AG04450 (cell line): Measurements from ENCODE around the gene DYNAP. TPM values are rescaled to one million over a fixed set of nuclear protein-coding genes. Genes with fewer than 3 reads are reported as not detected.

ENCODE experiments used
- CTCF ChIA-PET: fragments of 300-600, 350-600 bp; formaldehyde crosslinking; extraction: SDS; loops from one replicate; lab custom pipeline; 2022; ENCODE audit warnings: antibody characterized with exemption, inconsistent platforms; lab: Charles Lee
- POLR2A ChIA-PET: fragments of 350-600 bp; formaldehyde crosslinking; extraction: SDS; loops from one replicate; lab custom pipeline; 2021; ENCODE audit warnings: antibody characterized with exemption, inconsistent platforms; lab: Yijun Ruan, JAX
- DNase-seq: peaks from one replicate; pipeline ENCODE4 v3.0.0-alpha.2; 2011; ENCODE audit warnings: low read depth, low spot score
- H3K27ac ChIP-seq: one replicate; pipeline ENCODE4 v1.5.1; 2012; ENCODE audit warnings: low read depth, low read length, control low read depth
- H3K27me3 ChIP-seq: one replicate; pipeline ENCODE4 v1.6.0; 2012; ENCODE audit warnings: low read length; ENCODE audit not compliant: control insufficient read depth, insufficient read depth
- H3K4me3 ChIP-seq: 2 replicates; pipeline ENCODE4 v1.5.1; 2011; ENCODE audit warnings: mild to moderate bottlenecking, low read depth, low read length, control low read depth
- H3K9me3 ChIP-seq: 2 replicates; pipeline ENCODE4 v1.5.1; 2012; ENCODE audit warnings: low read length; ENCODE audit not compliant: control insufficient read depth, insufficient read depth
- polyA minus RNA-seq: library from RNA; depleted of rRNA, polyadenylated mRNA; stranded (reverse); fragments of >200 nt; gene quantifications from 2 replicates; pipeline ENCODE4 v1.2.3, GENCODE V29; 2011; rRNA and poly(A)+ RNA removed
- polyA plus RNA-seq: library from polyadenylated mRNA; depleted of rRNA; stranded (reverse); fragments of >200 nt; gene quantifications from 2 replicates; pipeline ENCODE4 v1.2.3, GENCODE V29; 2011; rRNA removed
- TF ChIP-seq, protein P1 (sequence below): IDR thresholded peaks from 2 replicates; pipeline ENCODE4 v1.5.1; 2011; ENCODE audit warnings: low read depth, low read length, control low read depth, inconsistent platforms

Gene DYNAP, protein sequence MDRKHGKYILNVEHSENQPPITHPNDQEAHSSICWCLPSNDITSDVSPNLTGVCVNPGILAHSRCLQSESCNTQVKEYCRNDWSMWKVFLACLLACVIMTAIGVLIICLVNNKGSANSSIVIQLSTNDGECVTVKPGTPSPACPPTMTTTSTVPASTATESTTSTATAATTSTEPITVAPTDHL
- not detected in 2 replicates for polyA plus RNA-seq
- polyA minus RNA-seq, result not detected in 2 replicates

DNA sequence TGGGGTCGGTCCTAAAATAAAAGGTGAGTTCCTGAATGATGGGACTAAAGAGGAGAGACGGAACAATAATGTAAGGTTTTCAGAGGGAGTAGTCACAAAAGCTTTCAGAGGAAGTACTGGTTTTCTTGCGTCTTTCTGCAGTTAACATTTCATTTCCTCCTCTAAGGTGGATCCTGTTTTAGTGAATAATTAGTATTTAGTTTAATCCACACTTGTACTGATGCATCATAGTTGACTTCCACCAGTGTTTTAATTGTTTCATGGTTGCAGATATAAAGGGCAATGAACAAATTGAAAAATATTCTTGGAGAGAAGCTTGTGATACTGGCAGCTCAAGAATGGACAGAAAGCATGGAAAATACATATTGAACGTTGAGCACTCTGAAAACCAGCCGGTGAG, at the start of gene DYNAP:
TSS of gene DYNAP (plus strand) at position 301 of the 400 bp plus-strand sequence. CDS start at position 339, 38 bp downstream.
- H3K27me3 ChIP-seq, result no peaks in the 10 kb centered on the region
- POLR2A ChIA-PET, result no interaction called here
- CTCF ChIA-PET, result no interaction called here
- TF ChIP-seq, protein P1, sequence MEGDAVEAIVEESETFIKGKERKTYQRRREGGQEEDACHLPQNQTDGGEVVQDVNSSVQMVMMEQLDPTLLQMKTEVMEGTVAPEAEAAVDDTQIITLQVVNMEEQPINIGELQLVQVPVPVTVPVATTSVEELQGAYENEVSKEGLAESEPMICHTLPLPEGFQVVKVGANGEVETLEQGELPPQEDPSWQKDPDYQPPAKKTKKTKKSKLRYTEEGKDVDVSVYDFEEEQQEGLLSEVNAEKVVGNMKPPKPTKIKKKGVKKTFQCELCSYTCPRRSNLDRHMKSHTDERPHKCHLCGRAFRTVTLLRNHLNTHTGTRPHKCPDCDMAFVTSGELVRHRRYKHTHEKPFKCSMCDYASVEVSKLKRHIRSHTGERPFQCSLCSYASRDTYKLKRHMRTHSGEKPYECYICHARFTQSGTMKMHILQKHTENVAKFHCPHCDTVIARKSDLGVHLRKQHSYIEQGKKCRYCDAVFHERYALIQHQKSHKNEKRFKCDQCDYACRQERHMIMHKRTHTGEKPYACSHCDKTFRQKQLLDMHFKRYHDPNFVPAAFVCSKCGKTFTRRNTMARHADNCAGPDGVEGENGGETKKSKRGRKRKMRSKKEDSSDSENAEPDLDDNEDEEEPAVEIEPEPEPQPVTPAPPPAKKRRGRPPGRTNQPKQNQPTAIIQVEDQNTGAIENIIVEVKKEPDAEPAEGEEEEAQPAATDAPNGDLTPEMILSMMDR, result no peak
- H3K9me3 ChIP-seq, result no peaks in the 10 kb centered on the region
- DNase-seq, result no peak
- H3K27ac ChIP-seq, result no peak within 1 kb of the TSS
- H3K4me3 ChIP-seq, result no peak within 1 kb of the TSS

DNA sequence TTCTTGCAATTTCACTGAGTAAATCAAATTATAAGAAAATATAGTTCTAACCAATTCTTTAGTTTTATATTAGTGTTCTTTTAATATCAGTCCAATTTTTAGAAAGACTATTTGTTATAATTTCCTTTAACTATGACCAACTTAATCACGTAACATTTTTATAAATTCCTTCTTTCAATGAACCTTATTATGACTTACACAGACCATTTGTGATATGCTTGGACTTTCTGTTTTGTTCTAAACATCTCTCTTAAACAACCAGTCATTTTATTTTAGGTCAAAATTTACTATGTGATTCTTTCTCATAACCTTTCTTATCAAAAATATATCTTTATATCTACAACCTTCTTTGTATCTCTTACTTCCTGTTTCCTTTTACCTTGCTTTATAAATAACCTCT, 39.5 kb upstream of the DYNAP start:
- no peak overlapping the region for H3K4me3 ChIP-seq
- ChIA-PET CTCF (interaction anchor here (0.6 kb wide), 1 partner anchor 9 kb away, joined by 5 read pairs; no protein-coding TSS in a partner anchor), POLR2A (no interaction called here)
- H3K9me3 ChIP-seq, result no peaks in the 10 kb centered on the region
- DNase-seq, result no peak
- H3K27ac ChIP-seq, result no peak overlapping the region
- TF ChIP-seq, protein P1, result no peak
- H3K27me3 ChIP-seq, result no peaks in the 10 kb centered on the region

DNA sequence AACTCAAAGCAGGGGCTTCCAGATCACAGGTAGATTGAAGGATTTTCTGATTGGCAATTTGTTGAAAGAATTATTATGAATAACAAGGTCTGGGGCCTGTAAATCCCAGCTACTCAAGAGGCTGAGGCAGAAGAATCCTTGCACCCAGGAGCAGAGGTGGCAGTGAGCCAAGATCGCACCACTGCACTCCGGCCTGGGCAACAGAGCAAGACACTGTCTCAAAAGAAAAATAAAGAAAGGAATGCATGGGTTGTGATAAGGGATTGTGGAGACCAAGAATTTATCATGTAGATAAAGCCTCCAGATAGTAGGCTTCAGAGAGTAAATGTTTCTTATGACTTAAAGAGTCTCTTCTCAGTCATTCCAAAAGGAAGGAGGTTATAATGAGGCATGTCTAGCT, 35.8 kb upstream of the DYNAP start:
- POLR2A ChIA-PET, result no interaction called here

DNA sequence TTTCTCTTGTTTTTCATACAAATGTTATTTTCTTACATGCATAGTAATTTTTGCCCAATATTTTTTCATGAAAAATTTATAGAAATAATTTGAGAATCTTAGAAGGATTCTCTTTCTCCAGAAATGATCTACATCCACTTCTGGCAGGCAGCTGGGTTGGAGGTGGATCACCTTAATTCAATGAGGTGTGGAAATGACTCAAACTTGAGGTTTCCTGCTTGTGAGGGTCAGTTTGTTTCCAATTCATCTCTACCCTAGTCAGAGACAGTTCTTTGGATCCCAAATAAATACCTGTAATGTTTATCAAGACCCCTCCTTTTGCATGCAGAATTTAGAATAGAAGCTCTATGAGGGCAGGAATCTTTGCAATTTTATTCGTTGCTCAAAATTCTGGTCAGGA, 35.0 kb upstream of the DYNAP start:
- Histone ChIP-seq H3K4me3 (no peak overlapping the region), H3K9me3 (no peaks in the 10 kb centered on the region), H3K27me3 (no peaks in the 10 kb centered on the region), H3K27ac (no peak overlapping the region)
- no peak for DNase-seq
- ChIA-PET POLR2A (no interaction called here), CTCF (interaction anchor here (0.7 to 6.0 kb wide), 2 partner anchors 45 to 116 kb away, joined by 3 to 42 read pairs; no protein-coding TSS in a partner anchor)
- TF ChIP-seq, protein P1, result no peak

More for the DNA sequence above, 35.8 kb upstream of the DYNAP start:
- Histone ChIP-seq H3K27me3 (no peaks in the 10 kb centered on the region), H3K9me3 (no peaks in the 10 kb centered on the region), H3K4me3 (no peak overlapping the region), H3K27ac (no peak overlapping the region)
- DNase-seq, result no peak
- TF ChIP-seq, protein P1, result no peak
- CTCF ChIA-PET, result no interaction called here

DNA sequence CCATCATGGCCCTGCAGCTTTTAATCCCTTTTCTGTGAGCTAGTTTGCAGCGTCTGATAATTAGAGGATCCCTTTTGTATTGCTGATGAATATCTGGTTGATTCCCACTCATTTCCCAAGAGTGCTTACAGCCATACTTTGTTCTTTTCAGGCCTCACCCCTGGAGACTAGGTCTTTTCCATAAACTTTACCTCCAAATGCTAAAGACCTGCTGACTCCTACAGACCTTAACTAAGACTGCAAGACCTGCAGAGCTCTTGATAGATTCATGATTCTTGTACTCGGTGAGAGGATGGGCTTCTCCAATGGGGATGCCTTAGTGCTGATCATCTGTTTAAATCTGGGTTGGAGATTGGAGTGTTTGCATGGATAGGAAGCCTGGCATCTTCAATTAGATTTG, 33.1 kb upstream of the DYNAP start:
- Histone ChIP-seq H3K27ac (no peak overlapping the region), H3K9me3 (no peaks in the 10 kb centered on the region), H3K4me3 (no peak overlapping the region), H3K27me3 (no peaks in the 10 kb centered on the region)
- CTCF ChIA-PET, result interaction anchor here (1.1 to 6.0 kb wide), 3 partner anchors 114 to 426 kb away, joined by 3 to 42 read pairs (median 4); no protein-coding TSS in a partner anchor
- DNase-seq, result no peak
- TF ChIP-seq, protein P1, result no peak
- POLR2A ChIA-PET, result no interaction called here
